BLaER1 (cell line): ENCODE measurements around the gene LPP.

ENCODE experiments used
- H3K27ac ChIP-seq: shearing (Covaris generic); formaldehyde crosslinking; 2 replicates; pipeline ENCODE4 v1.8.1; 2022
- H3K27me3 ChIP-seq: shearing (Covaris generic); formaldehyde crosslinking; 2 replicates; pipeline ENCODE4 v1.8.1; 2022
- H3K36me3 ChIP-seq: shearing (Covaris generic); formaldehyde crosslinking; 2 replicates; pipeline ENCODE4 v1.8.1; 2022
- H3K4me1 ChIP-seq: shearing (Covaris generic); formaldehyde crosslinking; 2 replicates; pipeline ENCODE4 v1.8.1; 2022
- H3K4me2 ChIP-seq: shearing (Covaris generic); formaldehyde crosslinking; 2 replicates; pipeline ENCODE4 v1.8.1; 2022
- H3K4me3 ChIP-seq: shearing (Covaris generic); formaldehyde crosslinking; 2 replicates; pipeline ENCODE4 v1.8.1; 2022
- H3K9ac ChIP-seq: shearing (Covaris generic); formaldehyde crosslinking; 2 replicates; pipeline ENCODE4 v1.8.1; 2022
- H3K9me3 ChIP-seq: shearing (Covaris generic); formaldehyde crosslinking; 2 replicates; pipeline ENCODE4 v1.8.1; 2022
- H4K20me1 ChIP-seq: shearing (Covaris generic); formaldehyde crosslinking; 2 replicates; pipeline ENCODE4 v1.8.1; 2022
- Cebpa-rat ChIP-seq: shearing (Covaris generic); IDR thresholded peaks from 2 replicates; pipeline ENCODE4 v1.8.1; 2022

Gene LPP

GRCh38 chr3:188271226-188271914 is 117.4 kb downstream of the LPP start:
- Histone ChIP-seq H3K27me3 (no peaks in the 10 kb centered on the region), H3K4me1 (0 out of 2 replicates have a peak, but pooled peaks cover 7% of the 10 kb centered on the region), H3K9ac (no peak overlapping the region), H3K27ac (no peak overlapping the region), H4K20me1 (peaks cover 5% of the 10 kb centered on the region; the same call in 1 of the 2 replicates), H3K4me2 (no peak overlapping the region), H3K4me3 (no peak overlapping the region), H3K9me3 (no peaks in the 10 kb centered on the region), H3K36me3 (0 out of 2 replicates have a peak, but pooled peaks cover 22% of the 10 kb centered on the region)
- TF ChIP-seq Cebpa-rat = no peak

- no peak overlapping the region for H3K4me3 ChIP-seq
- H3K9ac ChIP-seq = no peak overlapping the region
- no peaks in the 10 kb centered on the region for H3K9me3 ChIP-seq
- 0 out of 2 replicates have a peak, but pooled peaks cover 7% of the 10 kb centered on the region for H3K4me1 ChIP-seq
- no peak overlapping the region for H3K4me2 ChIP-seq
- no peaks in the 10 kb centered on the region for H3K27me3 ChIP-seq
- no peak overlapping the region for H3K27ac ChIP-seq
- H3K36me3 ChIP-seq = 0 out of 2 replicates have a peak, but pooled peaks cover 25% of the 10 kb centered on the region
- no peak for TF ChIP-seq Cebpa-rat
- H4K20me1 ChIP-seq = peaks cover 5% of the 10 kb centered on the region; the same call in 1 of the 2 replicates
These were observed 118.8 kb downstream of the LPP start for GRCh38 chr3:188272481-188273372.

GRCh38 chr3:188274249-188274915 is 120.4 kb downstream of the LPP start:
- H3K27me3 ChIP-seq = no peaks in the 10 kb centered on the region
- H3K4me2 ChIP-seq = no peak overlapping the region
- H3K27ac ChIP-seq = no peak overlapping the region
- H4K20me1 ChIP-seq = peaks cover 5% of the 10 kb centered on the region; the same call in 1 of the 2 replicates
- H3K4me3 ChIP-seq = no peak overlapping the region
- H3K9me3 ChIP-seq = no peaks in the 10 kb centered on the region
- H3K4me1 ChIP-seq = 0 out of 2 replicates have a peak, but pooled peaks cover 13% of the 10 kb centered on the region
- no peak overlapping the region for H3K9ac ChIP-seq
- no peak for TF ChIP-seq Cebpa-rat
- H3K36me3 ChIP-seq = 0 out of 2 replicates have a peak, but pooled peaks cover 23% of the 10 kb centered on the region

GRCh38 chr3:188276375-188276774 is 122.4 kb downstream of the LPP start:
- Histone ChIP-seq H4K20me1 (peaks cover 5% of the 10 kb centered on the region; the same call in 1 of the 2 replicates), H3K9me3 (no peaks in the 10 kb centered on the region), H3K9ac (no peak overlapping the region), H3K4me2 (no peak overlapping the region), H3K27ac (no peak overlapping the region), H3K36me3 (0 out of 2 replicates have a peak, but pooled peaks cover 19% of the 10 kb centered on the region), H3K27me3 (no peaks in the 10 kb centered on the region), H3K4me3 (no peak overlapping the region), H3K4me1 (0 out of 2 replicates have a peak, but pooled peaks cover 13% of the 10 kb centered on the region)
- TF ChIP-seq Cebpa-rat = no peak

GRCh38 chr3:188278717-188279324 is 124.9 kb downstream of the LPP start:
- Histone ChIP-seq H3K27me3 (no peaks in the 10 kb centered on the region), H3K9me3 (no peaks in the 10 kb centered on the region), H3K36me3 (0 out of 2 replicates have a peak, but pooled peaks cover 10% of the 10 kb centered on the region), H3K4me2 (no peak overlapping the region), H4K20me1 (no peaks in the 10 kb centered on the region), H3K9ac (no peak overlapping the region), H3K4me3 (no peak overlapping the region), H3K27ac (no peak overlapping the region), H3K4me1 (peaks cover 12% of the 10 kb centered on the region)
- no peak for TF ChIP-seq Cebpa-rat

GRCh38 chr3:188279502-188280335 is 125.8 kb downstream of the LPP start:
- Histone ChIP-seq H3K27ac (no peak overlapping the region), H3K9ac (no peak overlapping the region), H3K4me3 (no peak overlapping the region), H3K4me1 (peaks cover 12% of the 10 kb centered on the region), H3K27me3 (no peaks in the 10 kb centered on the region), H3K9me3 (no peaks in the 10 kb centered on the region), H3K36me3 (0 out of 2 replicates have a peak, but pooled peaks cover 10% of the 10 kb centered on the region), H4K20me1 (no peaks in the 10 kb centered on the region), H3K4me2 (no peak overlapping the region)
- TF ChIP-seq Cebpa-rat = no peak

GRCh38 chr3:188280627-188281026 is 126.7 kb downstream of the LPP start:
- Histone ChIP-seq H3K27me3 (no peaks in the 10 kb centered on the region), H4K20me1 (no peaks in the 10 kb centered on the region), H3K4me1 (peaks cover 12% of the 10 kb centered on the region), H3K36me3 (peaks cover 17% of the 10 kb centered on the region; the same call in 1 of the 2 replicates), H3K9me3 (no peaks in the 10 kb centered on the region), H3K27ac (no peak overlapping the region), H3K4me2 (no peak overlapping the region), H3K4me3 (no peak overlapping the region), H3K9ac (no peak overlapping the region)
- no peak for TF ChIP-seq Cebpa-rat

GRCh38 chr3:188282871-188283270 is 128.9 kb downstream of the LPP start:
- Histone ChIP-seq H3K9me3 (no peaks in the 10 kb centered on the region), H3K36me3 (peaks cover 9% of the 10 kb centered on the region; the same call in 1 of the 2 replicates), H3K4me1 (peaks cover 24% of the 10 kb centered on the region), H3K4me3 (no peak overlapping the region), H3K9ac (no peak overlapping the region), H3K4me2 (no peak overlapping the region), H4K20me1 (no peaks in the 10 kb centered on the region), H3K27ac (no peak overlapping the region), H3K27me3 (no peaks in the 10 kb centered on the region)
- TF ChIP-seq Cebpa-rat = no peak
